GM13977 (cell line): ENCODE data around the gene AP1G2.

Experiments used
- DNase-seq: peaks from one replicate; pipeline ENCODE4 v3.0.0; 2012; ENCODE audit warnings: low spot score
- CTCF ChIP-seq: IDR thresholded peaks from 2 replicates; pipeline ENCODE4 v1.5.1; 2012; ENCODE audit warnings: mild to moderate bottlenecking, control low read depth; ENCODE audit not compliant: insufficient read depth; ENCODE audit errors: extremely low read depth, missing control alignments
- in situ Hi-C: fragments of 300-500 bp; cut with MboI; formaldehyde crosslinking; loops from one replicate; pipeline ENCODE4 v1.12.0; 2022; ENCODE audit warnings: low sequenced_read_pairs, low pct_unique_long_range_greater_than_20kb, mixed read lengths, inconsistent platforms; ENCODE audit not compliant: unreplicated experiment

Gene AP1G2

DNA sequence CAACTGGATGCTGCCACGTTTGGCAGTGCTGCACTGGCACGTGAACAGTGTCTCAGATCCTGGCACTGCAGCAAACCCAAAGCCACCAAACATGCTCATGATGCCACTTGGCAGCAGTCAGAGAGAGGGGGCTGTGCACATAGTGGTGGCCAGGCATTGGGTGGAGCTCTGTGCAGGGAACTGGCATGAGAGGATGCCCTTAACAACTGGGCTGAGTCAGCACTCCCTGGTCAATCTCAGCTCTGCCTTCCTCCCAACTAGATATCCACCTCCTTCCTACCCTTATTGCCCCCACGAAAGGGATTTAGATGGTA lies 53.0 kb downstream of the AP1G2 start:
- in situ Hi-C loops, result no loop called here
- no peak for TF ChIP-seq CTCF
- no peak for DNase-seq

- TF ChIP-seq CTCF, result no peak
- no peak for DNase-seq
- in situ Hi-C loops, result no loop called here
These were observed 53.6 kb downstream of the AP1G2 start for GRCh38 chr14:23513818-23514643.

- in situ Hi-C loops, result no loop called here
- DNase-seq, result no peak
- no peak for TF ChIP-seq CTCF
These were observed 54.4 kb downstream of the AP1G2 start for GRCh38 chr14:23513005-23513817.

GRCh38 chr14:23512156-23512555 lies 55.4 kb downstream of the AP1G2 start:
- in situ Hi-C loops, result no loop called here
- DNase-seq, result no peak
- no peak for TF ChIP-seq CTCF
